HG02938 (cell line): ENCODE measurements around the gene TCEAL9.
A peak's percentile ranks its signal among the peaks of the same experiment; 100 is the strongest.
"Not testable (repeated sequence)": the region's sequence is repeated elsewhere in the genome, so short reads cannot be mapped to it uniquely, and the experiment has no call there.

Experiments used
- ATAC-seq: cut with Tn5 transposase; IDR thresholded peaks from one replicate; pipeline ENCODE4 v1.9.1; 2021; ENCODE audit warnings: mild to moderate bottlenecking, moderate library complexity; ENCODE audit not compliant: unreplicated experiment

The TCEAL9 gene

GRCh38 chrX:103372886-103373285 is 16.6 kb downstream of the TCEAL9 start:
- ATAC-seq: no peak

- no peak for ATAC-seq
Measured at GRCh38 chrX:103373581-103373980, 17.3 kb downstream of the TCEAL9 start.

GRCh38 chrX:103376118-103376978 is 20.0 kb downstream of the TCEAL9 start, which contains the start of gene BEX3:
TSS of gene BEX3 (plus strand) at chrX:103376538. CDS start at chrX:103377522, 984 bp downstream.
- no peak for ATAC-seq

GRCh38 chrX:103376979-103377324 is 20.6 kb downstream of the TCEAL9 start:
- ATAC-seq: no peak

- ATAC-seq: no peak
Measured at GRCh38 chrX:103378990-103379389, 22.7 kb downstream of the TCEAL9 start.

GRCh38 chrX:103382877-103383276 is 26.6 kb downstream of the TCEAL9 start:
- ATAC-seq: no peak

GRCh38 chrX:103384672-103385071 is 28.4 kb downstream of the TCEAL9 start:
- no peak for ATAC-seq

GRCh38 chrX:103385283-103385830 is 29.1 kb downstream of the TCEAL9 start:
- ATAC-seq: not testable (repeated sequence)

GRCh38 chrX:103386332-103386731 is 30.0 kb downstream of the TCEAL9 start:
- ATAC-seq: no peak

GRCh38 chrX:103393487-103393886 is 37.2 kb downstream of the TCEAL9 start:
- ATAC-seq: no peak

GRCh38 chrX:103396186-103396585 is 39.9 kb downstream of the TCEAL9 start:
- ATAC-seq: no peak

GRCh38 chrX:103396660-103397059 is 40.4 kb downstream of the TCEAL9 start:
- no peak for ATAC-seq

- ATAC-seq: no peak
Measured at GRCh38 chrX:103397707-103398106, 41.4 kb downstream of the TCEAL9 start.

GRCh38 chrX:103398421-103398864 is 42.1 kb downstream of the TCEAL9 start:
- ATAC-seq: no peak

- no peak for ATAC-seq
Measured at GRCh38 chrX:103399744-103400143, 43.4 kb downstream of the TCEAL9 start.

GRCh38 chrX:103400931-103401330 is 44.6 kb downstream of the TCEAL9 start:
- no peak for ATAC-seq

GRCh38 chrX:103404231-103405008 is 48.1 kb downstream of the TCEAL9 start:
- peak; percentile 95 for ATAC-seq

GRCh38 chrX:103405009-103405333 is 48.7 kb downstream of the TCEAL9 start:
- peak; percentile 23 for ATAC-seq

- ATAC-seq: no peak
Measured at GRCh38 chrX:103406256-103406655, 50.0 kb downstream of the TCEAL9 start.

- no peak for ATAC-seq
Measured at GRCh38 chrX:103407776-103408175, 51.5 kb downstream of the TCEAL9 start.
